CD8-positive, alpha-beta memory T cell (primary cell): Measurements from ENCODE around the gene ANKHD1. TPM values are rescaled to one million over a fixed set of nuclear protein-coding genes. Genes with fewer than 3 reads are reported as not detected.

Source experiments
- CTCF ChIA-PET: fragments of 350-600 bp; sonication (Branson Sonifier 250); formaldehyde crosslinking; loops from one replicate; lab custom pipeline; 2021; ENCODE audit warnings: antibody characterized with exemption; lab: Charles Lee
- POLR2A ChIA-PET: fragments of 350-600 bp; sonication (Branson Sonifier 250); formaldehyde crosslinking; loops from one replicate; lab custom pipeline; 2021; ENCODE audit warnings: antibody characterized with exemption; lab: Charles Lee
- DNase-seq, 5 donors: peaks; one replicate each; pipeline versions ENCODE4 v3.0.0 to v3.0.0-alpha.2; 2020 to 2022; ENCODE audit warnings: mixed read lengths in 1 of 5
- H3K27ac ChIP-seq: one replicate; pipeline ENCODE4 v1.7.0; 2013; ENCODE audit warnings: low read depth, mild to moderate bottlenecking, low read length, moderate library complexity
- H3K27me3 ChIP-seq: 2 replicates; pipeline ENCODE4 v1.7.0; 2013; ENCODE audit warnings: low read length, mild to moderate bottlenecking; ENCODE audit not compliant: insufficient read depth, poor library complexity, severe bottlenecking
- H3K36me3 ChIP-seq: 2 replicates; pipeline ENCODE4 v1.7.0; 2013; ENCODE audit warnings: mild to moderate bottlenecking, low read length, moderate library complexity; ENCODE audit not compliant: insufficient read depth
- H3K4me1 ChIP-seq: 2 replicates; pipeline ENCODE4 v1.7.0; 2013; ENCODE audit warnings: mild to moderate bottlenecking, low read length, moderate library complexity; ENCODE audit not compliant: insufficient read depth
- H3K4me3 ChIP-seq: 2 replicates; pipeline ENCODE4 v1.7.0; 2013; ENCODE audit warnings: mild to moderate bottlenecking, low read length
- H3K9me3 ChIP-seq: 2 replicates; pipeline ENCODE4 v1.7.0; 2013; ENCODE audit warnings: mild to moderate bottlenecking, low read length
- H3K27ac Mint-ChIP-seq, 8 donors: one replicate each; pipeline ENCODE4 v1.8.0; 2020 to 2021; ENCODE audit warnings: mixed read lengths in 8 of 8, mild to moderate bottlenecking in 6 of 8, inconsistent platforms in 3 of 8, moderate library complexity in 3 of 8
- H3K27me3 Mint-ChIP-seq, 2 donors: one replicate each; pipeline ENCODE4 v1.8.0; 2020 to 2021; ENCODE audit warnings: mixed read lengths in 2 of 2, mild to moderate bottlenecking in 1 of 2, moderate library complexity in 1 of 2
- H3K36me3 Mint-ChIP-seq, 3 donors: one replicate each; pipeline ENCODE4 v1.8.0; 2020 to 2021; ENCODE audit warnings: mixed read lengths in 3 of 3, inconsistent platforms in 1 of 3, mild to moderate bottlenecking in 1 of 3
- H3K4me1 Mint-ChIP-seq, 3 donors: one replicate each; pipeline ENCODE4 v1.8.0; 2020 to 2021; ENCODE audit warnings: mixed read lengths in 3 of 3, inconsistent platforms in 1 of 3, mild to moderate bottlenecking in 1 of 3
- H3K4me3 Mint-ChIP-seq, 7 donors: one replicate each; pipeline ENCODE4 v1.8.0; 2020 to 2021; ENCODE audit warnings: mixed read lengths in 7 of 7, mild to moderate bottlenecking in 6 of 7, moderate library complexity in 4 of 7, inconsistent platforms in 2 of 7
- H3K9me3 Mint-ChIP-seq, 5 donors: one replicate each; pipeline ENCODE4 v1.8.0; 2020 to 2022; ENCODE audit warnings: mixed read lengths in 5 of 5, mild to moderate bottlenecking in 3 of 5, moderate library complexity in 2 of 5, inconsistent platforms in 1 of 5
- polyA plus RNA-seq: library from polyadenylated mRNA; unstranded; fragments of 300-500 nt; fragmentation: Illumina TruSeq; gene quantifications from one replicate; pipeline ENCODE4 v1.2.3, GENCODE V29; 2021
- total RNA-seq, 2 experiments: library from RNA; stranded (reverse); gene quantifications; one replicate each; pipeline ENCODE4 v1.2.3, GENCODE V29; 2021

ANKHD1 gene
- total RNA-seq (100 to 1,000 TPM; 100 to 107 TPM), polyA plus RNA-seq (88.6 TPM)

DNA sequence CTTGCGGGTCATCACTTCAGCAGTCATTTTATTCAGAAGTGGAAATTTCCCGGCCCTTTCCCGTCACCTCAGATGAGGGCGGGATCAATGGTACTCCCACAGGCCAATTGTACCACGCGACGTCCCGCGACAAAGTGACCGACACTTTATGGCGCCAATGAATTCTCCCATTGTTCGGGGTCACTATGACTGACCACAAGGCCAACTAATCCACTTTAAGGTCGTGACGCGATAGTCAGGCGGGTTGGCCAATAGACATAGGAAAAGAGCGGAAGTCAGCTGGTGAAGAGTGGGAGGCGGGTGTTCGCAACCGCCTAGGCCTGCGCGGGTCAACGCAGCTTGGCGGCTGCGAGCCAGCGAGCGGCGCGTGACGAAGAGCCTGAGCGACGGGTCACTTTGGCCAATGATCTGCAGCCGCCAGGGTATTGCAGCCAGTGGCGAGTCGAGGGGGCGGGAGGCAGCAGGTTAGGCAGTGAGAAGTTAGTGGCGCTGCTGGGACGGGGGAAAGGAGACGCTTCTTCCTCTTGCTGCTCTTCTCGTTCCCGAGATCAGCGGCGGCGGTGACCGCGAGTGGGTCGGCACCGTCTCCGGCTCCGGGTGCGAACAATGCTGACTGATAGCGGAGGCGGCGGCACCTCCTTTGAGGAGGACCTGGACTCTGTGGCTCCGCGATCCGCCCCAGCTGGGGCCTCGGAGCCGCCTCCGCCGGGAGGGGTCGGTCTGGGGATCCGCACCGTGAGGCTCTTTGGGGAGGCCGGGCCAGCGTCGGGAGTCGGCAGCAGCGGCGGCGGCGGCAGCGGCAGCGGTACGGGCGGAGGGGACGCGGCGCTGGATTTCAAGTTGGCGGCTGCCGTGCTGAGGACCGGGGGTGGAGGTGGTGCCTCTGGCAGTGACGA lies at the start of gene ANKHD1:
Gene ANKHD1 (plus strand): TSS at position 472 of the 896 bp plus-strand sequence. CDS start 135 bp downstream, at position 607.
- CTCF ChIA-PET, result interaction anchor here (1.0 to 2.9 kb wide), 7 partner anchors 15 to 310 kb away, joined by 3 to 16 read pairs (median 6); partner anchors contain the start of genes EIF4EBP3, IK and NDUFA2
- Histone ChIP-seq H3K4me1 (peaks cover 44% of the 10 kb centered on the region), H3K4me3 (peak within 1 kb of the TSS; percentile 90), H3K9me3 (no peaks in the 10 kb centered on the region), H3K27me3 (no peaks in the 10 kb centered on the region), H3K27ac (peak within 1 kb of the TSS; percentile 93), H3K36me3 (peaks cover 5% of the 10 kb centered on the region)
- Mint-ChIP-seq H3K4me1 (peaks cover 37 to 43% (median 41%) of the 10 kb centered on the region in 3 donors), H3K36me3 (peaks cover 0 to 20% (median 1%) of the 10 kb centered on the region in 3 donors), H3K4me3 (no peak within 1 kb of the TSS), H3K9me3 (no peaks in the 10 kb centered on the region), H3K27ac (peak within 1 kb of the TSS in 1 of 8 donors; percentile 90), H3K27me3 (peaks cover 0 to 2% of the 10 kb centered on the region in 2 donors)
- POLR2A ChIA-PET, result interaction anchor here (0.6 to 2.7 kb wide), 15 partner anchors 15 to 919 kb away, joined by 3 to 20 read pairs (median 4); partner anchors contain the start of genes APBB3, EIF4EBP3, HARS1 and HARS2
- DNase-seq, result peak; percentile 93 to 99 (median 98)

- H3K27ac ChIP-seq, result no peak overlapping the region
- Mint-ChIP-seq H3K36me3 (no peaks in the 10 kb centered on the region), H3K9me3 (no peaks in the 10 kb centered on the region), H3K4me1 (peaks cover 9 to 14% (median 14%) of the 10 kb centered on the region in 3 donors), H3K27ac (no peak overlapping the region), H3K4me3 (no peak overlapping the region), H3K27me3 (peaks cover 7 to 25% of the 10 kb centered on the region in 2 donors)
- no peaks in the 10 kb centered on the region for H3K4me1 ChIP-seq
- H3K9me3 ChIP-seq, result no peaks in the 10 kb centered on the region
- POLR2A ChIA-PET, result no interaction called here
- DNase-seq, result no peak
- H3K27me3 ChIP-seq, result no peaks in the 10 kb centered on the region
- H3K4me3 ChIP-seq, result no peak overlapping the region
- no peaks in the 10 kb centered on the region for H3K36me3 ChIP-seq
- CTCF ChIA-PET, result interaction anchor here (1.1 to 4.5 kb wide), 7 partner anchors 8 to 365 kb away, joined by 3 to 24 read pairs (median 5); partner anchors contain the start of gene HBEGF
These were observed 46.1 kb upstream of the ANKHD1 start for GRCh38 chr5:140355546-140355945.

- H3K27me3 Mint-ChIP-seq, result peaks cover 0 to 12% of the 10 kb centered on the region in 2 donors
- POLR2A ChIA-PET, result no interaction called here
- CTCF ChIA-PET, result interaction anchor here (1.9 to 2.7 kb wide), 2 partner anchors 11 to 117 kb away, joined by 5 to 9 read pairs; partner anchors contain the start of gene HBEGF
- peaks cover 9 to 10% (median 9%) of the 10 kb centered on the region in 3 donors for H3K4me1 Mint-ChIP-seq
- Histone ChIP-seq H3K9me3 (no peaks in the 10 kb centered on the region), H3K4me3 (peak overlapping the region; percentile 5), H3K36me3 (no peaks in the 10 kb centered on the region), H3K27ac (no peak overlapping the region), H3K4me1 (no peaks in the 10 kb centered on the region), H3K27me3 (no peaks in the 10 kb centered on the region)
- peak overlapping the region in 6 of 7 donors; percentile 15 to 81 (median 66) for H3K4me3 Mint-ChIP-seq
- H3K9me3 Mint-ChIP-seq, result no peaks in the 10 kb centered on the region
- H3K27ac Mint-ChIP-seq, result peak overlapping the region in 3 of 8 donors; percentile 20 to 53 (median 29)
- DNase-seq, result no peak
- no peaks in the 10 kb centered on the region for H3K36me3 Mint-ChIP-seq
These were observed 44.5 kb upstream of the ANKHD1 start for GRCh38 chr5:140356853-140357725.

GRCh38 chr5:140357726-140358093 lies 43.9 kb upstream of the ANKHD1 start:
- CTCF ChIA-PET, result interaction anchor here (1.4 to 1.7 kb wide), 3 partner anchors 12 to 118 kb away, joined by 5 to 16 read pairs (median 9); partner anchors contain the start of gene HBEGF
- Mint-ChIP-seq H3K27ac (peak overlapping the region in 5 of 8 donors; percentile 20 to 90 (median 72)), H3K9me3 (no peaks in the 10 kb centered on the region), H3K36me3 (no peaks in the 10 kb centered on the region), H3K4me3 (peak overlapping the region in 6 of 7 donors; percentile 15 to 81 (median 66)), H3K27me3 (peaks cover 0 to 12% of the 10 kb centered on the region in 2 donors), H3K4me1 (peaks cover 9 to 10% (median 10%) of the 10 kb centered on the region in 3 donors)
- DNase-seq, result peak; percentile 53 to 77 (median 58)
- H3K36me3 ChIP-seq, result no peaks in the 10 kb centered on the region
- H3K4me3 ChIP-seq, result peak overlapping the region; percentile 5
- no peak overlapping the region for H3K27ac ChIP-seq
- H3K4me1 ChIP-seq, result no peaks in the 10 kb centered on the region
- H3K27me3 ChIP-seq, result no peaks in the 10 kb centered on the region
- POLR2A ChIA-PET, result no interaction called here
- no peaks in the 10 kb centered on the region for H3K9me3 ChIP-seq

DNA sequence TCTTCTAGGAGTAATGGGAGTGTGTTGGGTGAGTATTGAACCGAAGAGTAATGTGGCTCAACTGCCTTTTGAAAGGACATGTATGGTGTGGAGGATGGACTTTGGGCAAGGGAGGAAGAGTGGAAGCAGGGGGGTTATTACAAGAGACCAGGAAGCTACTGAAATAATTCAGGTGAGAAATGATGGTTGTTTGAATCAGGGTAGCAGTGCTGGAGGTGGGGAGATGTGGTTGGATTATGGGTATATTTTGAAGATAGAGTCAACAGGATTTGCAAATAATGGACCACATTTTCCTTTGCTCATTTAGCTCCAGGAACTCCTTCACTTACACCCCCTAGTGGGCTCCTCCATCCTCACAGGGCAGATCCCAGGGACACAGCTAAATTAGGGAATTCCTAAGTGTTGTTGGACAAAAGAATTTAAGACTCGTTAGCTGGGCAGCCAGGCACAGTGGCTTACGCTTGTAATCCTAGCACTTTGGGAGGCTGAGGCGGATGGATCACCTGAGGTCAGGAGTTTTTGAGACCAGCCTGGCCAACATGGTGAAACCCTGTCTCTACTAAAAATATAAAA lies 42.8 kb upstream of the ANKHD1 start:
- ChIA-PET POLR2A (interaction anchor here (0.6 kb wide), 1 partner anchor 98 kb away, joined by 3 read pairs; no protein-coding TSS in a partner anchor), CTCF (interaction anchor here (0.6 to 1.7 kb wide), 9 partner anchors 13 to 364 kb away, joined by 3 to 16 read pairs (median 3); partner anchors contain the start of genes HBEGF and ZMAT2)
- DNase-seq, result no peak
- H3K4me1 Mint-ChIP-seq, result peaks cover 14 to 17% (median 16%) of the 10 kb centered on the region in 3 donors
- H3K4me3 ChIP-seq, result no peak overlapping the region
- no peaks in the 10 kb centered on the region for H3K9me3 ChIP-seq
- H3K36me3 ChIP-seq, result no peaks in the 10 kb centered on the region
- no peaks in the 10 kb centered on the region for H3K36me3 Mint-ChIP-seq
- H3K9me3 Mint-ChIP-seq, result no peaks in the 10 kb centered on the region
- H3K27ac Mint-ChIP-seq, result no peak overlapping the region
- no peak overlapping the region for H3K27ac ChIP-seq
- no peaks in the 10 kb centered on the region for H3K27me3 ChIP-seq
- H3K4me3 Mint-ChIP-seq, result no peak overlapping the region
- H3K27me3 Mint-ChIP-seq, result peaks cover 0 to 11% of the 10 kb centered on the region in 2 donors
- peaks cover 4% of the 10 kb centered on the region for H3K4me1 ChIP-seq

GRCh38 chr5:140360101-140360500 lies 41.5 kb upstream of the ANKHD1 start, which contains the start of gene SLC4A9:
Gene SLC4A9 (plus strand): TSS chr5:140360194. CDS start chr5:140360237, 43 bp downstream.
- no peaks in the 10 kb centered on the region for H3K27me3 ChIP-seq
- H3K4me1 ChIP-seq, result peaks cover 4% of the 10 kb centered on the region
- ChIA-PET POLR2A (no interaction called here), CTCF (interaction anchor here (1.1 to 2.9 kb wide), 3 partner anchors 8 to 120 kb away, joined by 6 to 11 read pairs (median 6); no protein-coding TSS in a partner anchor)
- Mint-ChIP-seq H3K4me1 (peaks cover 14 to 17% (median 16%) of the 10 kb centered on the region in 3 donors), H3K9me3 (no peaks in the 10 kb centered on the region), H3K27me3 (peaks cover 0 to 3% of the 10 kb centered on the region in 2 donors), H3K27ac (no peak within 1 kb of the TSS), H3K4me3 (no peak within 1 kb of the TSS), H3K36me3 (no peaks in the 10 kb centered on the region)
- no peak within 1 kb of the TSS for H3K27ac ChIP-seq
- no peak for DNase-seq
- no peaks in the 10 kb centered on the region for H3K9me3 ChIP-seq
- H3K4me3 ChIP-seq, result no peak within 1 kb of the TSS
- no peaks in the 10 kb centered on the region for H3K36me3 ChIP-seq
